SK-MEL-5 (cell line): Measurements from ENCODE around the gene SIPA1. TPM values are rescaled to one million over a fixed set of nuclear protein-coding genes. Genes with fewer than 3 reads are reported as not detected.
"Not testable (repeated sequence)": the region's sequence is repeated elsewhere in the genome, so short reads cannot be mapped to it uniquely, and the experiment has no call there.

Source experiments
- DNase-seq: peaks from one replicate; pipeline ENCODE4 v3.0.0-alpha.2; 2016; ENCODE audit warnings: low read depth, low spot score
- in situ Hi-C: cut with HindIII; loops from 2 replicates; pipeline ENCODE4 v1.10.0; 2016; ENCODE audit warnings: low sequenced_read_pairs, high pct_unique_total_duplicates, low pct_unique_long_range_greater_than_20kb
- total RNA-seq: library from RNA; depleted of rRNA; stranded (reverse); fragments of >200 nt; shearing (Covaris generic); gene quantifications from 2 replicates; pipeline ENCODE4 v1.2.3, GENCODE V29; 2014

Gene SIPA1
- total RNA-seq, 1 experiment from 2014 or later: 13.7 TPM

- no peak for DNase-seq
- in situ Hi-C loops: no loop called here
These were observed 1.5 kb upstream of the SIPA1 start for GRCh38 chr11:65636108-65637031.

GRCh38 chr11:65637032-65637557 lies 806 bp upstream of the SIPA1 start:
- in situ Hi-C loops: no loop called here
- DNase-seq: no peak

DNA sequence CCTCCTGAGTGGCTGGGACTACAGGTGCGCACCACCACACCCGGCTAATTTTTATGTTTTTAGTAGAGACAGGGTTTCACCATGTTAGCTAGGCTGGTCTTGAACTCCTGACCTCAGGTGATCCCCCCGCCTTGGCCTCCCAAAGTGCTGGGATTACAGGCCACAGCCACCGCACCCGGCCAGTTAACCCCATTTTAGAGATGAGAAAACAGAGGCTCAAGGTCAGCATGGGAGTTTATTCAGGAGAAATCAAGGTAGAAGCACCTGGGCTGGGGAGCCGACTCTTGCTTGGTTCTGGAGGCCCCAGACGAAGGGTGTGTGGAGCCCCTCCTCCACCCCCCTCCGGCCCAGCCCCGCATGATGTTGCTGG lies 1.3 kb downstream of the SIPA1 start:
- DNase-seq, in situ Hi-C loops: not testable (repeated sequence)

DNA sequence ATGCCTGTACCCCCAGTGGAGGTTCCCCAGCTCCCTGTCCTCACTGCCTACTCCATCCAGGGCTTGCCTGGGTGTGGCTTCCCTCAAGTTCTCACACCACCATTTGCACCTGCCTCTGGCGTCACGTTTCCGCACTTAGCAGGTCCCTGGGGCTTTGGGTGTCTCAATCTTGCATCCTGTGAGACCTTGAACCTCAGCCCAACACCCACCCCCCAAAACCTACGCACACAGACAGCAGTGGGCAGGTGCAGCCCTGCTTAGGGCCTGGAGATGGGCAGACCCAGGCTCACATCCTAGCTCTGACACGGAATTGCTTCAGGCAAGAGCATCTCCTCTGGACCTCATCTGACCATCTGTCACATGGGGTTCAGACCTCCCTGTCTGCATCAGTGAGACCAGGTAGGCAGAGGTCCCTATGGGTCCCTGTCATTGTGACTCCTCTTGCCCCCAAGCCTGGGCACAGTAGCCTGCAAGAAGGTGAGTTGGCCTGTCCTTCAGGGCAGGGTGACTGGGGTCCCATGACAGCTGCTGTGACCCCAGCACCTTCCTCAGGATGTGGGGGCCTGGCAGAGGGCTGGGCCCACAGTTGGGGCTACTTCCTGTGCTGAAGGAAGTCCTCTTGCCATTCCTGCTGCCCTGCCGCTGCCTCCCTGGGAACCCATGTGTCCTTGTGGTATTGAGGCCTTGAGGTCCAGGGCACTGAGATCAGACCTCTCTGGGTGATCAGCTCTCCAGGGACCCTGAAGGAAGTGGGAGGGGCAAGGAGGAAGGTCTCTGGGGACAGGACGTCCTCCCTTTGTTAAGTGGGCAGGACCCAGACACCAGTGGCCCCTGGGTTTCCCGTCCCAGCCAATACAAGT lies 2.0 kb downstream of the SIPA1 start:
- in situ Hi-C loops: no loop called here

GRCh38 chr11:65640483-65641296 lies 2.8 kb downstream of the SIPA1 start:
- no peak for DNase-seq

More for the DNA sequence above, 2.0 kb downstream of the SIPA1 start:
- DNase-seq: no peak

DNA sequence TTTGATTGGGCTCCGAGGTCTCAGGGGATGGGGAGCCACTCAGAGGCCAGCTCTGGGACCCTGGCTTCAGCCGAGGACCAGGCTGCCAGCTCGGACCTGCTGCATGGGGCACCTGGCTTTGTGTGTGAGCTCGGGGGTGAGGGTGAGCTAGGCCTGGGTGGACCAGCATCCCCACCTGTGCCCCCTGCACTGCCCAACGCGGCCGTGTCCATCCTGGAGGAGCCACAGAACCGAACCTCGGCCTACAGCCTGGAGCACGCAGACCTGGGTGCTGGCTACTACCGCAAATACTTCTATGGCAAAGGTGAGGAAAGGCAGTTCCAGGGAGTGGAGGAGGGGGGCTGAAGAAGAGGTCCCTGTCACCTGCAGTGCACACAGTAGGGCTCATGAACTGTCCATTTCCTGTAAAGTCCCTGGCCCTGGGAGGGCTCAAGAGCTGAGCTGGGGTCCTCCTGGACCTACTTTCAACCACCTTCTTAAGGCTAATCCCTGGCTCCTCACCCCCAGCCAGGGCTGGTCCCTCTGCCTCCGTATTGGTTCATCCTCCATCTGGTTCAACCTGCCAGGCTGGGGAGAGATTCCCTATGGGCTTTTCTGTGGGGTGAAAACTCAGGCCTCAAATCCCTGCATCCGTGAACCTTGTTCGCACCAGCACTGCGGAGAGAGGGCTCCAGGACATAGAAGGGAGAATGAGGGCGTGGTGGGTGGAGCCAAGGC lies 3.6 kb downstream of the SIPA1 start:
- no peak for DNase-seq
- in situ Hi-C loops: no loop called here

More at GRCh38 chr11:65640483-65641296, 2.8 kb downstream of the SIPA1 start:
- in situ Hi-C loops: no loop called here

GRCh38 chr11:65642014-65642671 lies 4.2 kb downstream of the SIPA1 start:
- DNase-seq: no peak
- in situ Hi-C loops: no loop called here

DNA sequence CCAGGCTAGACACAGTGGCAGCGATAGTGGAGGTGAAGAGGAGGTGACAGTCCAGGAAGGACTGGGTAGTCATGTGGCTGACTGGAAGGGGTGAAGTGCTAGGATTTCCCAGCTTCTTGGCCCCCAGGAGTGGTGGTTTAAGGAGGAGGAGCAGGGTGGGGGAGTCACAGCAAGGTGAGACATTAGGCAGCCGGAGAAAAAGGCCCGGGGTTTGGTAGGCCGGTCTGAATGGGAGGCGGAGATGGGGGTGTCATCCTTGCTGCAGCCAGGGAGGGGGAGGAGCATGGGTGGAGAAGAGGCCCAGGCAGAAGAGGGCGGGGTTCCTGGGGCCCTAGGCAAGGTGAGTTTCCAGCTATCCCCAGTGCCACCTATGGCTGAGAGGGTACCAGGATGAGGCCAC lies 6.1 kb downstream of the SIPA1 start:
- no peak for DNase-seq
- in situ Hi-C loops: no loop called here

- in situ Hi-C loops: no loop called here
- DNase-seq: no peak
These were observed 6.9 kb downstream of the SIPA1 start for GRCh38 chr11:65644837-65645236.

DNA sequence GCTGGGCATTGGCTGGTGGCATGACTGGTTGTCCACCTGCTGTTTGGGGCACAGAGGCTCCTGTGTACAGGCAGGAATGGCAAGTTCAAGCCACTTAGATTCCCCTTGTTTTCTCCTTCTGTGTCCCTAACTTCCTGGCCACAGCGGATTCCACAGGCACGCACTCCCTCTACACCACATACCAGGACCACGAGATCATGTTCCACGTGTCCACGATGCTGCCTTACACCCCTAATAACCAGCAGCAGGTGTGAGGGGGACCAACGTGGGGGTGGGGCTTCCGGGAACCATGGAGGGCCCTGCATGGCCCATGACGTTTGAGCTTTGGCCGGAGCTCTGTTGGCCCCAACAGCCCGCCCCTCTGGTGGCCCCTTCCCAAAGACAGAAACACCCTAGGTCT lies 7.8 kb downstream of the SIPA1 start:
- DNase-seq: no peak
- in situ Hi-C loops: no loop called here

- DNase-seq: no peak
- in situ Hi-C loops: no loop called here
These were observed 8.5 kb downstream of the SIPA1 start for GRCh38 chr11:65646288-65646957.

- DNase-seq: no peak
These were observed 9.2 kb downstream of the SIPA1 start for GRCh38 chr11:65646958-65647701.

GRCh38 chr11:65648997-65649493 lies 11.1 kb downstream of the SIPA1 start:
- in situ Hi-C loops: no loop called here
- no peak for DNase-seq

More at GRCh38 chr11:65646958-65647701, 9.2 kb downstream of the SIPA1 start:
- in situ Hi-C loops: no loop called here

DNA sequence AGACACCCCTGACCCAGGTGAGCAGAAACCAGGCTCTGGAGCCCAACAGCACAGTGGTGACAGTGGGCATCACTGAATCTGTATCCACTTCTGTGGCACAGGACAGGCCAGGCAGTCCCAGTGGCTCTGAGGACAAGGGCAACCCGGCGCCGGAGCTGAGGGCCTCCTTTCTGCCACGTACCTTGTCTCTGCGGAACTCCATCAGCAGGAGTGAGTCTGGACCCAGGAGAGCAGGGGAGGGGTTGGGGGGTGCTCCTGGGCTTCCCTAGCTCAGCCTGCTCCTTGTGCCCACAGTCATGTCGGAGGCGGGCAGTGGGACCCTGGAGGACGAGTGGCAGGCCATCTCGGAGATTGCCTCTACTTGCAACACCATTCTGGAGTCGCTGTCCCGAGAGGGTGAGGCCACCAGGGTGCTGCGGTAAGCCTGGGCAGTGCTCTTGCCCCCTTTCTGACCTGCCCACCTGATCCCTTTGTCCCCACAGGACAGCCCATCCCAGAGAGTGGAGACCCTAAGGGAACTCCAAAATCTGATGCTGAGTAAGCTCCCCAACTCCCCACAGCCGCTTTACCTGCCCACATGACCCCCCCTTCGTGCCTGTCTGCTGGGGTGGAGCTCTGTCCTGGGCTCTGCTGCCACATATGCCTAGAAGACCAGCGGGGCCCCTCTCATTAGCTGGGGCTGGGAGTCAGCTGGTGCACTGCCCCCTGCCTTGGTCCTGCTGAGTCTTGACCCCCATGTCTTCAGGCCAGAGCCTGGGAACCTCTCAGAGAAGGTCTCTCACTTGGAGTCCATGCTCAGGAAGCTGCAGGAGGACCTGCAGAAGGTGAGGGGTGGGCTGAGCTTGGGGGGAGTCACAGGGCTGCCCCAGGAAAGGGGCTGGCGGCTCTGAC lies 12.0 kb downstream of the SIPA1 start:
- no peak for DNase-seq

More for the DNA sequence above, 12.0 kb downstream of the SIPA1 start:
- in situ Hi-C loops: no loop called here
